ENCODE results near the gene ZNF574.

The ZNF574 gene

GRCh38 chr19:42059196-42059595 lies 16.8 kb upstream of the ZNF574 start:
- DNase-seq (ENCODE audit: low read depth), result no peak

- DNase-seq (ENCODE audit: low read depth), result no peak
These were observed 15.8 kb upstream of the ZNF574 start for GRCh38 chr19:42060117-42060516.

GRCh38 chr19:42062381-42062780 lies 13.6 kb upstream of the ZNF574 start:
- no peak for DNase-seq (ENCODE audit: low read depth)

DNA sequence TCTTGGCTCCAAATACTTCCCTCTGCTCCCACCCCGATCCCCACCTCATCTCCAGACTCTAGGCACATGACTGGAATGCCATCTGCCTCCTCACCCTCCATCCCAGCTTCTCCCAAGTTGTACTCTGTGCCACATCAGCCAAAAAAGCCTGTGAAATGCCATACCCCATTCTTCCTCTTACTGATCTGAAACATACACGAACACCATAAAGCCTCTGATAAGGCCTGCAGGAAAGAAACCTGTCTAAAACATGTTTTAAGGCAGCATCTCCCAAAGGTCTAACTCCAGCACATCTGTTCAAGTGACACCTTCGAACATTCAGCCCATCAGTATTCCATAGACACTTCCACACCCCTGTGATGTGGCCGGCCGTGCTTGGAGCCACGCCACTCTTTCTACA lies 11.5 kb upstream of the ZNF574 start:
- no peak for DNase-seq (ENCODE audit: low read depth)

DNA sequence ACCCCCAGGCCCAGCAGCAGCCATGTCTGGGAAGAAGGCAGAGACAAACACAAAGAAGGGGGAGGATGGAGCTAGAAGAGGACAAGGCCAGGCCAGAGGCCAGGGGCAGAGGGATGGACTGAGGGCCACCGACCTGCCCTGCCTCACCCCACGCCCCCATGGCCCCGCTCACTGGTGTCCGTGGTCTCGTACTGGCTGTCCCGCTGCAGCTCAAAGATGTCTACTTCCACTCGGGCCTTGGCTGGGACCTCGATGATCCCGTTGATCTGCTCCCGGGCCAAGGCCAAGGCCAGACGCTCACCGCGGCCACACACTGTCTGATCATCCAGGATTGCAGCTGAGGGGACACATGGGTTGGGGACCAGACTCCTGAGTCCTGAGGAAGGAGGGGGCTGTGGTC lies 10.9 kb upstream of the ZNF574 start:
- DNase-seq (ENCODE audit: low read depth), result no peak

DNA sequence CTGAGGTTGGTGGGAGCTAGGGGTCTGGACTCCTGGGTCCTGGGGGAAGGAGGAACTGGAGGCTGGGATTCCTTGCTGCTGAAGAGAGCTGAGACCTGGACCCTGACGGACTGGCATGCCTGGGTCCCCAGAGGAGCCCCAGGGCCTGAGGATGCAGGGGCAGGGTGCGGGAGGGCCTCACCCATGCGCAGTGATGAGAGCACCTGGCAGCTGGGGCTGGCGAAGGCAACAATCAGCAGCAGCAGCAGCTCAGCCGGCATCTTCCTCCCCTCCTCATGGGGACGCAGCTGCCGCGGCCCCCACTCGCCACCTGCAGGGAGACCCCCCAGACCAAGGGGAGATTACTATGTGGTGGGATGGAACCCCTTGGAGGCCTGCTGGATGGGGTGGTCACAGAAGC lies 10.5 kb upstream of the ZNF574 start:
- DNase-seq (ENCODE audit: low read depth), result no peak

- DNase-seq (ENCODE audit: low read depth), result no peak
These were observed 9.8 kb upstream of the ZNF574 start for GRCh38 chr19:42066075-42066754.

- no peak for DNase-seq (ENCODE audit: low read depth)
These were observed 8.6 kb upstream of the ZNF574 start for GRCh38 chr19:42067315-42067888.

DNA sequence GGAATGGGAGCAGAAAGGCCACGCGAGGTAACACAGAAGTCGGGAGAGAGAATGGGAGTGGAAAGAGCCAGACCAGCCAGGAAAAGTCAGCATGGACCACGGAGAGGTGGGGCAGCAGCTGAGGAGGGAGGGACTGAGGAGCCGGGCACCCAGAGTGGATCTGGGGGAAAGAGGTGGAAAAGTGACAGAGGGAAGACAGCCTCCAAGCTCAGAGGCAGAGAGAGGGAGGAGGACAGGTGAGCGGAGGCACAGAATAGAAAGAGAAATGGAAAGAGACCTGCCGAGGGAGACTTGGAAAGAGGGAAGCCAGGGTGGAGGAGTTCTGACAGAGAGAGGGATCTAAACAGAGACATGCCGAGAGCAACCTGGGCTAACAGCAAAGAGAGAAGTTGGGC lies 7.6 kb upstream of the ZNF574 start:
- no peak for DNase-seq (ENCODE audit: low read depth)

- DNase-seq (ENCODE audit: low read depth), result no peak
These were observed 7.0 kb upstream of the ZNF574 start for GRCh38 chr19:42068756-42069571.

- DNase-seq (ENCODE audit: low read depth), result no peak
These were observed 6.2 kb upstream of the ZNF574 start, which contains the start of gene GRIK5 for GRCh38 chr19:42069619-42070351. GRIK5 (minus strand) TSS chr19:42070206; CDS start chr19:42065770, 4,436 bp downstream.

- no peak for DNase-seq (ENCODE audit: low read depth)
These were observed 4.7 kb upstream of the ZNF574 start for GRCh38 chr19:42071247-42071646.

GRCh38 chr19:42074513-42075363 lies 1.2 kb upstream of the ZNF574 start:
- DNase-seq (ENCODE audit: low read depth), result no peak

DNA sequence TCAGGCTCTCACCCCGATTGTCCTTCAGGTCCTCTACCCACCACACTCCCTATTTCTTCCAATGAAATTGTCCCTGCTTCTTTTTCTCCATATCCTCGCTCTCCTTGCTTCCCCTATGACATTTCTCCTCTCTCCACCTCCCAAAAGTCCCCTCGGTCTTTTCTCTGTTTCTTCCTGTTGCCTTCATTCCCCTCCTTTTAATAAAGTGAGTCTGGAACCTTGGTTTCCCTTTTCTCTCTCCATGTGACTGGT lies 676 bp upstream of the ZNF574 start:
- DNase-seq (ENCODE audit: low read depth), result no peak

- DNase-seq (ENCODE audit: low read depth), result peak; percentile 41
These were observed 496 bp downstream of the ZNF574 start for GRCh38 chr19:42076380-42076944.

DNA sequence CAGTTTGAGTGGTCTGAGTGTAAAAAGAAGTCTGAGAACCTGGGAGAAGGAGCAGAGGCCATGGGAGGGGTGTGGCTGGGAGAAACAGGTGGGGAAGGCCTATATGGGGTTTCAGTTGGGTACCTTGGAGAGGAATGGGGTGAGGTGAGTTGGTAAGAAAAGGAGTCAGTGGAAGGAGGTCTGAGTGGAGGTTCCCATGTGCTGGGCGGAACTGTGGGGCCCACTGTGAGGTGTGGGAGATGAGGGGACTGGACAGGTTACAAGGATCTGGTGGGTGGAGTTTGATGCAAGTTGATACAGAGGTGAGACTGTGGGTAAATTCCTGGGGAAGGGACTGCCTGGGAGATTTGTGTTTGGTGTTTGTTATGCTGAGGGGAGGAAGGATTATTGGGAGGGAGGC lies 2.1 kb downstream of the ZNF574 start:
- DNase-seq (ENCODE audit: low read depth), result no peak

DNA sequence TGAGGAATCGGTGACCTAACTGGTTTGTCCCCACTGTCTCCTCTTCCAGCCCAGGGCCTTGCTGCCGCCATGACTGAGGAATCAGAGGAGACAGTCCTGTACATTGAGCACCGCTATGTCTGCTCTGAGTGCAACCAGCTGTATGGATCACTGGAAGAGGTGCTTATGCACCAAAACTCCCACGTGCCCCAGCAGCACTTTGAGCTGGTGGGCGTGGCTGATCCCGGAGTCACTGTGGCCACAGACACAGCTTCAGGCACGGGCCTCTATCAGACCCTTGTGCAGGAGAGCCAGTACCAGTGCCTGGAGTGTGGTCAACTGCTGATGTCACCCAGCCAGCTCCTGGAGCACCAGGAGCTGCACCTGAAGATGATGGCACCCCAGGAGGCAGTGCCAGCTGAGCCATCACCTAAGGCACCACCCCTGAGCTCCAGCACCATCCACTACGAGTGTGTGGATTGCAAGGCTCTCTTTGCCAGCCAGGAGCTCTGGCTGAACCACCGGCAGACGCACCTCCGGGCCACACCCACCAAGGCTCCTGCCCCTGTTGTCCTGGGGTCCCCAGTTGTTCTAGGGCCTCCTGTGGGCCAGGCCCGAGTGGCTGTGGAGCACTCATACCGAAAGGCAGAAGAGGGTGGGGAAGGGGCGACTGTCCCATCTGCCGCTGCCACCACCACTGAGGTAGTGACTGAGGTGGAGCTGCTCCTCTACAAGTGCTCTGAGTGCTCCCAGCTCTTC lies 2.7 kb downstream of the ZNF574 start:
- no peak for DNase-seq (ENCODE audit: low read depth)

GRCh38 chr19:42079276-42079669 lies 3.3 kb downstream of the ZNF574 start:
- DNase-seq (ENCODE audit: low read depth), result no peak

- no peak for DNase-seq (ENCODE audit: low read depth)
These were observed 4.2 kb downstream of the ZNF574 start for GRCh38 chr19:42079886-42080763.

All from T-helper 22 cell (primary cell).